Stimulated activated CD8-positive, alpha-beta memory T cell treated with anti-CD3 and anti-CD28 coated beads, Interleukin-2, amount 100 ng/mL, for 48 hours (primary cell): ENCODE data around the gene SVIL.
"Not testable (repeated sequence)": the region's sequence is repeated elsewhere in the genome, so short reads cannot be mapped to it uniquely, and the experiment has no call there.

Experiments used
- DNase-seq, 2 donors: peaks; one replicate each; pipeline ENCODE4 v3.0.0-alpha.2; 2020; ENCODE audit warnings: low read depth in 2 of 2

Gene SVIL

GRCh38 chr10:29452546-29452945 lies 182.2 kb downstream of the SVIL start:
- no peak for DNase-seq

- no peak for DNase-seq
Measured at GRCh38 chr10:29451946-29452345, 182.8 kb downstream of the SVIL start.

- no peak for DNase-seq
Measured at GRCh38 chr10:29450405-29450804, 184.4 kb downstream of the SVIL start.

GRCh38 chr10:29448756-29449592 lies 185.8 kb downstream of the SVIL start:
- DNase-seq: peak; percentile 73

- no peak for DNase-seq
Measured at GRCh38 chr10:29448125-29448524, 186.6 kb downstream of the SVIL start.

GRCh38 chr10:29446327-29446726 lies 188.4 kb downstream of the SVIL start:
- no peak for DNase-seq

GRCh38 chr10:29443745-29444523 lies 190.8 kb downstream of the SVIL start:
- DNase-seq: no peak

- no peak for DNase-seq
Measured at GRCh38 chr10:29440981-29441380, 193.8 kb downstream of the SVIL start.

- not testable (repeated sequence) for DNase-seq
Measured at GRCh38 chr10:29439005-29439404, 195.8 kb downstream of the SVIL start.

- no peak for DNase-seq
Measured at GRCh38 chr10:29438271-29438670, 196.5 kb downstream of the SVIL start.

GRCh38 chr10:29437871-29438270 lies 196.9 kb downstream of the SVIL start:
- DNase-seq: no peak

GRCh38 chr10:29435809-29436501 lies 198.8 kb downstream of the SVIL start:
- DNase-seq: no peak

GRCh38 chr10:29434111-29434510 lies 200.7 kb downstream of the SVIL start:
- DNase-seq: no peak

GRCh38 chr10:29431711-29432110 lies 203.1 kb downstream of the SVIL start:
- DNase-seq: no peak

GRCh38 chr10:29430101-29430500 lies 204.7 kb downstream of the SVIL start:
- no peak for DNase-seq

- DNase-seq: no peak
Measured at GRCh38 chr10:29428486-29428885, 206.3 kb downstream of the SVIL start.

GRCh38 chr10:29427667-29428066 lies 207.1 kb downstream of the SVIL start:
- no peak for DNase-seq

- no peak for DNase-seq
Measured at GRCh38 chr10:29426420-29426819, 208.4 kb downstream of the SVIL start.

GRCh38 chr10:29424017-29424416 lies 210.8 kb downstream of the SVIL start:
- DNase-seq: no peak

GRCh38 chr10:29420744-29421143 lies 214.0 kb downstream of the SVIL start:
- no peak for DNase-seq

- DNase-seq: no peak
Measured at GRCh38 chr10:29417324-29417723, 217.4 kb downstream of the SVIL start.

- DNase-seq: no peak
Measured at GRCh38 chr10:29415876-29416275, 218.9 kb downstream of the SVIL start.
